ENCODE results near the gene ENC1.
"Not testable (repeated sequence)": the region's sequence is repeated elsewhere in the genome, so short reads cannot be mapped to it uniquely, and the experiment has no call there.

Gene ENC1, protein sequence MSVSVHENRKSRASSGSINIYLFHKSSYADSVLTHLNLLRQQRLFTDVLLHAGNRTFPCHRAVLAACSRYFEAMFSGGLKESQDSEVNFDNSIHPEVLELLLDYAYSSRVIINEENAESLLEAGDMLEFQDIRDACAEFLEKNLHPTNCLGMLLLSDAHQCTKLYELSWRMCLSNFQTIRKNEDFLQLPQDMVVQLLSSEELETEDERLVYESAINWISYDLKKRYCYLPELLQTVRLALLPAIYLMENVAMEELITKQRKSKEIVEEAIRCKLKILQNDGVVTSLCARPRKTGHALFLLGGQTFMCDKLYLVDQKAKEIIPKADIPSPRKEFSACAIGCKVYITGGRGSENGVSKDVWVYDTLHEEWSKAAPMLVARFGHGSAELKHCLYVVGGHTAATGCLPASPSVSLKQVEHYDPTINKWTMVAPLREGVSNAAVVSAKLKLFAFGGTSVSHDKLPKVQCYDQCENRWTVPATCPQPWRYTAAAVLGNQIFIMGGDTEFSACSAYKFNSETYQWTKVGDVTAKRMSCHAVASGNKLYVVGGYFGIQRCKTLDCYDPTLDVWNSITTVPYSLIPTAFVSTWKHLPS

DNA sequence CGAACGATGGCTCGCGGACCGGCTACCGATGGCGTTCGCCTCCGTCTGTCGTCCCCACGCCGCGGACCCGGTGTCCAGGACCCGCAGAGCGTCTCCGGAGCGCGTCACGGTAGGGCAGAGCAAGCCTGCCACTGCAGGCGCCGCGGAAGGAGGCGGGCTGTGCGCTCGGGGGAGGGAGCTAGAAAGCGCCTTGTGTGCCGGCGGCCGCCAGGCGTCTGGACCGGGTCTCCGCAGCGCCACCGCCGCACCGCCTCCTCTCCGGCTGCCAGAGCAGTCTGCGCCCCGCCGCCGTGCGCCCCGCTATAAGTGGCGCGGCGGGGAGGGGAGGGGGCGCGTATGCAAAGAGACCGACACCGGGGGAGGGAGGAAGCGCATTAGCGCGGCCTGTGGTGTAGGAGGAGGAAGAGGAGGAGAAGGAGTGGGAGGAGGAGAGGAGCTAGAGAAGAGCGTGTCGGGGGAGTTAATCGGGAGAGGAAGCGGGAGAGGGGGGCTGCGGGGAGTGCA is at the start of gene ENC1:
Gene ENC1, minus strand, starts transcription at position 279 of the 504 bp plus-strand sequence. CDS start 4,243 bp downstream, outside the sequence.
- peak; percentile 45 for DNase-seq (ENCODE audit: low read depth)

DNA sequence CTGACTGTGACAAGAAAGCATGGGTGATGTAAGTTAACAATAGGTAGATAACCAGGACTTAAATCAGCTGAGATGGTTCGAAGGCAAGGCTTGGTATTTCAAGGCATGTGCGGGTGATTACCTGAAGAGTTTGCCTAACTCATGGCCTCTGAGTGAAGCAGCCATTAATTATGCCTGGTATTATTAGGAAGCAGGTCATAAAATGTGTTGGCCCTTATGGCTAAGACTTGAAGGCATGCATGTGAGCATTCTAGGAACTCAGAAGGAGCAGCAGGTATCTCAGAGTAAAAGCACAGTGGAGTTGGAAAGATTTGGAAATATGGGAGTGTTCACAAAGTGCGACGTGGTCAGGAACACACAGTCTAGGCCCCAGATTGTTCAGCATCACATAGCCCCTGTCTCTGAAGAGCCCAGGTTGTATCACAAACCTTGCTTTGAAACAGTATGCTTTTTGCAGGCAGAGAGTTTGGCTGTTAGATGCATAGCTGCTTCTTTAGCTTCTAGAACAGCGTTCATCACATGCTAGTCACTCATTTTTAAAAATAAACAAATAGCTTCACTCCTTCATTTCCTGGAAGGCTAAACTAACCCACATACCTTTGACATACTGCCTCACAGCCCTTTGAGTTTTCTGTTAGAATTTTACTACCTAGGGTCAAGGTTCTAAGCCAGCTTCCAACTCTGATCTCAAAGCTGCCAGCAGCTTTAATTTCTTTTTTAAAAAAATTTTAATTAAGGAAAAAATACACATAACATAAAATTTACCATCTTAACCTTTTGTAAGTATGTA is 46.6 kb upstream of the ENC1 start:
- no peak for DNase-seq (ENCODE audit: low read depth)

DNA sequence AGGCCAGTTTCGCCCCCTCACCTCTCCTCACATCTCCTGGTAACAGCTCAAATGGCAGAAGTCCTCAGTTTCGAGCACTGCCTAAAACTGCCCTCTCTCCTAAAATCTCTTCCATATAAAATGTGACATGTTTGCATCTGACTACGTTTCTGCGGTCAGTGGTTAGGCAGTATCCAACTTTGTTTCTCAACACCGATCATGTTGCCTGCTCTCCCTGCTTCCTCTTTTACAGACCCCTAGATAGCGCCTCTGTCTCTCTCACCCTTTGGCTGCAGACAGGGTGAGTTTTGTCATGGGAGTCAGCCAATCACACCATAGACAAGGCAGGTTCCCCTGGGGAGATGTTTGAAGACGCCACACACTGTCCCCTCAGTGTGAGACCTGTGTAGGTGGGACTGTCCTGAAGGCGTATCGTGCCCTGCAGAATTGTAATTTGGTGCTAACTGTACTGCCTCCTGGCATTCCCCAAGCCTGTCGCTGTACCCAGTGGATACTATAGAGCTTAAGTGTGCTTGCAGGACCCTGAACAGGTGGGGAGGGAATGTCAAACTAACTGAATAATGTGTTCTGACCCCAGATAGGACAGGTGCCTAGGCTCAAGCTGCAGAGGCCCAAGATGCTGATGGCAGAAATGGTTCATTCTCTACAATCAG is 45.6 kb upstream of the ENC1 start:
- no peak for DNase-seq (ENCODE audit: low read depth)

DNA sequence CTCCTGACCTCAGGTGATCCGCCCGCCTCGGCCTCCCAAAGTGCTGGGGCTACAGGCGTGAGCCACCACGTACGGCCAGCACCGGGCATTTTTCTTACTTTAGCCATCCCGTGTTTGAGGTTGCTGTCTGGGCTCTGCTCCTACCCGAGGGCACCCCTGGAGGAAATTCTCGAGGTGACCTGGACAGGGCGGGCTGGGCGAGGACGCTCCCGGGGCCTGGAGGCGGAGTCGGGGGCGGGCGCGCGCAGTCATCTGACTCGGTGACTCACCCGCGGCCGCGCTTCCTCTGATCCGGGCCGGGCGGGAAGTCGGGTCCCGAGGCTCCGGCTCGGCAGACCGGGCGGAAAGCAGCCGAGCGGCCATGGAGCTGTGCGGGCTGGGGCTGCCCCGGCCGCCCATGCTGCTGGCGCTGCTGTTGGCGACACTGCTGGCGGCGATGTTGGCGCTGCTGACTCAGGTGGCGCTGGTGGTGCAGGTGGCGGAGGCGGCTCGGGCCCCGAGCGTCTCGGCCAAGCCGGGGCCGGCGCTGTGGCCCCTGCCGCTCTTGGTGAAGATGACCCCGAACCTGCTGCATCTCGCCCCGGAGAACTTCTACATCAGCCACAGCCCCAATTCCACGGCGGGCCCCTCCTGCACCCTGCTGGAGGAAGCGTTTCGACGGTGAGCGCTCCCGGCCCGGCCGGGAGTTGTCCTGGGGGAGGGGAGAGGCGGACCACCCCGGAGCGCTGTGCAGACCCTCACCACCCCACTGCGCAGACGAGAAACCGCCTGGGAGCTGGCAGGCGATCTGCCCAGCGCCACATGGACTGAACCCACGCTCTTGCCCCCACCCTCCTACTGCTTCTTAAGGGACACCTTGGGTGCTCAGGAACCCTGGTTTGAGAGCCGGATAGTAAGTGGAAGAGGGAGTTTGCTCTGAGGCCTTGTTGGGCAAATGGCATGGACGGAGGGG is 44.6 kb upstream of the ENC1 start, which contains the start of gene HEXB:
Gene HEXB, plus strand, starts transcription at position 334 of the 952 bp plus-strand sequence. Its CDS starts 28 bp downstream, at position 362.
- DNase-seq (ENCODE audit: low read depth), result peak; percentile 76

DNA sequence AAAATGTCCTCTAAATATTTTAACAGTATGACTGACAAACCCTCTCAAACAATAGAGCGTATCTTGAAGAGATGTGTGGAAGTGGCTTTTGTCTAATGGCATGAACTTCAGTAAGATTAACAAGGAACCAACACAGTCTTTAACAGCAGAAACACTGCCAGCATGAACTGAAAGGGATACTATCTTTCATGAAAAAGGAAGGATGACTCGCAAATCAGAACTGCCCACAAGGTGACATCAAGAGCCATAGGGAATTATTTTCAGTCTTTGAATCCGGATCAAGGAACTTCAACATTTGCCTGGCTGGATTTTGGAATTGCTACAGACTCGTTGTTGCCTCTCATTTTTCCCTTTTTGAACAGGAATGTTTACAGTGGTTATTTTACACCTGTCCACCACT is 39.4 kb upstream of the ENC1 start:
- no peak for DNase-seq (ENCODE audit: low read depth)

DNA sequence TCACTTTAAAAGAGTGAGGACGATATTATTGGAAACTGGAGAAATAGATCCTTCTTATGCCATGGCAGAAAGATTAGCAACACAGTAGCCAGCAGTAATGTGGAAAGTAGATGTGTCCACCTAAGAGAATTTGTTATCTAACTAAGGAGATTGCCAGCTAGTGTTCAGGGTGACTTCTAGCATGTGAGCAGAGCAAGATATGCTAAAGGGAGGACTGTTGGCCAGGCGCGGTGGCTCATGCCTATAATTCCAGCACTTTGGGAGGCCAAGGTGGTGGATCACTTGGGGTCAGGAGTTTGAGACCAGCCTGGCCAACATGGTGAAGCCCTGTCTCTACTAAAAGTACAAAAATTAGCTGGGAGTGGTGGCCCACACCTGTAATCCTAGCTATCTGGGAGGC is 38.8 kb upstream of the ENC1 start:
- not testable (repeated sequence) for DNase-seq (ENCODE audit: low read depth)

DNA sequence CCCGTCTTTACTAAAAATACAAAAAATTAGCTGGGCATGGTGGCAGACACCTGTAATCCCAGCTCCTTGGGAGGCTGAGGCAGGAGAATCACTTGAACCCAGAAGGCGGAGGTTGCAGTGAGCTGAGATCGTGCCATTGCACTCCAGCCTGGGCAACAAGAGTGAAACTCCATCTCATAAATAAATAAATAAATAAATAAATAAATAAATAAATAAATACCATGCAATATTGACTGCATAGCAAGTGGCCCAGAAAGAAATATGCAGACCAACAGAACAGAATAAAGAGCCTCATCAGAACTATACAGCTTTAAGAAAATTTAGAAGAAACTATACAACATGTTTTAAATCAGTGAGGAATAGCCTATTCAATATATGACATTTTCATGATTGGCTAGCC is 37.6 kb upstream of the ENC1 start:
- not testable (repeated sequence) for DNase-seq (ENCODE audit: low read depth)

DNA sequence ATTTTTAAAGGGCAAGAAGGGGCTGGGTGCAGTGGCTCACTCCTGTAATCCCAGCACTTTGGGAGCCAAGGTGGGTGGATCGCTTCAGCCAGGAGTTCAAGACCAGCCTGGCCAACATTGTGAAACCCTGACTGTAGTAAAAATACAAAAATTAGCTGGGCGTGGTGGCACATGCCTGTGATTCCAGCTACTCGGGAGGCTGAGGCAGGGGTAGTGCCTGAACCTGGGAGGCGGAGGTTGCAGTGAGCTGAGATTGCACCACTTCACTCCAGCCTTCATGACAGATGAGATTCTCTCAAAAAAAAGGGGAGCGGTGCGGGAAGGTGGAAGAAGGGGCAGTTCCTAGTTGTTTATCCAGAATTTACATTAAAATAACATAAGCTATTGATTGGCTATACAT is 35.9 kb upstream of the ENC1 start:
- DNase-seq (ENCODE audit: low read depth), result not testable (repeated sequence)

DNA sequence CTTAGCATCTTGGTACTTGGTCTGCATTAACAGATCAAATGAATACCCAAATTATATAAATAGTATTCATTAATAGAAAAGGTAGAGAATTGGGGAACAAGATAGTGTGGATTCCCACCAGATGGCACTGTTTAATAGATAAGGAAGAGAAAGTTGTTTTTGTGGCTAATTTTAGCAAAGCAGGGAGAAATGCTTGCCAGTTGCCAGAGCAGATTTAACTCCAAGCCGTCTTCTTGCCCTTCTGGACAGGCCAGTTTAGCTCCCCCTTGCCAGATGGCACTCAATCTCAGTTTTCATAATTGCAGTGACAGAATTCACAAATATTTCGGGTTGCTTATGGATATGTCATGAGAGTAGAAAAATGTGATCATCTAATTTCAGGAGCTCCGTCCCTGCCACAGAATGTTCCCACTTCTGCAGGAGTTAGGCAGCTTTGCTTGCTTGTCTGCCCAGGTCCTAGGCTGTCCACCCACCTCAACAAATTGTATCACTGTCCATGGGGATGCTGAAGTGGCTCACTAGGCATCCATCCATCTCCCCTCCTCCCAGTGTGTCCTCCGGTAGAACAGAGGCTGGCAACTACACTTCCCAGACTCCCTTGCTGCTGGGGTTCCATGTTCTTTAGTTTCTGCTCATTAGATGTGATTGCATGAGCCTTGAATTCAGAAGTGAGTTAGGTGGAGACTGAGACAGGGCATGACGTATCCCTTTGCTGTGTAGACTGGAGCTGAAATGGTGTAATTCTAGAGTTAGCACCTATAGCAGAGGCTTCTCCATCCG is 32.7 kb upstream of the ENC1 start:
- no peak for DNase-seq (ENCODE audit: low read depth)

DNA sequence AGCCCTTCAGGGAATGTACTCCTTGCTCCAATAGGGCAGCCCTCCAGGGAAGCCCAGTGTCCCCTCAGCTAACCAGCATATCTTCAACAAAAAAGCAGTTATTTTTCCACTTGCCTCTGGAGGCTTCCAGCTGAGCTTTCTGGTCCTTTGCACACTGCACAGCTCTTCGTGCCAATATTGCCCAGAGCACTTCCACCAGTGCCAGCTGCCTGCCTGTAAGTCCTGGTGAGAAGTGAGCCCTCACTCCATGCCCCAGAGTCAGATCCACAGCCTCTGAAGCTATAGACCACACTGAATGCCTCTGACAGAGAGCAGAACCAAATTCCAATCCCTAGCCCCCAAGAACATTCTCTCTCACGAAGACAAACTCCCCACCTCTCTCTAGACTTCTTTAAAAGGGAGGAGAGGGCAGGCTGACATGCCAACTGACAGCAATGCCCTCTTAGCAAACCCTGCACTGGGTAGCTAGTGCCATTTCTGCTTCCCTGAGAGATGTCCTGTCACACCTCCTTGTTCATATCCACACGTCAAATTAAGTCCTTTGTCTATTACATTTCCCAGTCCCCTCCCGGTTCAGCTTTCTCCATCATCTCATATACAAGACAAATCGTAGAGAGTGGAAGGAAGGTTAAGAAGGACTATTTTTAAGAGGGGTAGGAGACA is 31.8 kb upstream of the ENC1 start:
- no peak for DNase-seq (ENCODE audit: low read depth)

DNA sequence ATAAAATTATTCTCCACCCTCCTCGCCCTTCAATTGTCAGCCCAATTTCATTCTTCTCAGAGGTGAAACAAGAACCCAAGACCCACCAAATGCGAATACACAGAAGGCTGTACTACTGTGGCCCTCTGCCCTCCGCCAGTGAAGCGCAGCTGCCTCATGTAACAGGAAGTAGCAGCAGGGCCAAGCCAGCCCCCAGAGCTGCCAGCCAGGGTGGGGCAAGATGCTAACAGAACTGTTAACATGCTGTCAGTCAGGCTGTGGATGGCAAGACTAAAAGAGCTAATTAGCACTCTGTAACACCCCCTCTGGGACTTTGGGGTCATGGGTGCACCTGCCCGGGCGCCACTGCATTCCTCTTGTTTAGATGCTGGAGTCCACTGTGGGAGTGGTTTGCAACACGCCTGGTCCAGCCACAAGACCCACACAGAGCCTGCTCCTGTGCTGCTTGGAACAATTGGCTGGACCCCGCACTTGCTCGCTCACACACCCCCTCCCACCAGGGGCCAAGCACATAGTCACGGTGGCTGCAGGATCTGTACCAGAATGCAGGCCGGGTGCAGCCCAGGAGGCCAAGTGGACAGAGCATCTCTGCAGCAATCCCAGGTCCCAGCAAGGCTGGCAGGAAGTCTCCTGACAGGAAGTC is 30.0 kb upstream of the ENC1 start:
- DNase-seq (ENCODE audit: low read depth), result no peak

DNA sequence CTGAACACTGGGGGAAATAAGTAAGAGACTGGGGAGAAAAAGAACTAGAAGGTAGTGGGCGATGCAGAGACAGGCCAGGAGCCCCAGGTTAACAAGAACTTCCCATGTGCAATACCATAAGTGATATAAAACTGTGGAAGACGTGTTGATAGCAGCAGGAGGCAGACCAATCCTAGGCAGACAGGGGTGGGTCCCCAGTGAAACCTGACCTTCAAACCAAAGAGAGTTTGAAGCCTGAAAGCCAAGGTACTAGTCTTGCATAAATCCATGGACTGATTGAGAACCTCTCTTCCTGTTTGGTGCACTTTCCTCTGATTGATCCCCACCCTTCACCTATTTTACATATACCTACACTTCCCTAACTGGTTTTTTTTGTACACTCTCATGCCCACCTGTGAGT is 29.3 kb upstream of the ENC1 start:
- DNase-seq (ENCODE audit: low read depth), result no peak

DNA sequence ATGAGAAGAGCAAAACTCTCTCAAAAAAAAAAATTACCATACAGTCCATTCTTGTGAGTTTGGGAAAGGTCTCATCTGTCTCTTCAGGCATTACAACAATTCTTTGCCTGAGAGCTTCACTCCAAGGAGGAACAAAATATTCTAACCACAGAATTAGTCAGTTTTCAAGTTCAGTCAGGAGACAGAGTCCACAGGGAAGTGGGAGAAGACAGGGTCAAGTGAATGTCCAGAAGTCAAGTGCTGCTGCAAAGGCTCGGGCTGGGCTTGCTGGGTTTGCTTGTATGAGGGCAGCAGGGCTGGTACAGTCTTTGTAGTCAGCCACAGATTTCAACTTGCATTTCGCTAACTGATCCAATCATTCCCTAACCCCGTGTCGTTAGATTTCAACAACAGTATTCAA is 26.9 kb upstream of the ENC1 start:
- DNase-seq (ENCODE audit: low read depth), result no peak

DNA sequence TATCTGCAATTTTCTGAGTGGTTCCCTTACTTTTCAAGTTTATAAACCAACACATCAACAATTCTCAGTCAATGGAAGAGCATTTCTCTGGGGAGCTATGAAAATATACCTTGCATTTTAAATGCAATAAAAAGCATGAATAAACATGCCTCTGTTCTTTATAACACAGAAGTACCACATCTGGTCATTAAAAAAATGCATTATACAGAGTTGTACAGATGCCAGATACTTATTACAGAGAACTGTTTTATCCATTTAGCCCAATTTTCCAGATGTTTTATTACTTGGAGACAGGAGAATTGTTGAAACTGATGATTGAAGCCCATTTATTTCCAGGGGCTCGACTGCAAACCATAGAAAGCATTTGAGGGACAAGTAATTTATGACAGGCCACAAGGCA is 25.3 kb upstream of the ENC1 start:
- DNase-seq (ENCODE audit: low read depth), result no peak

DNA sequence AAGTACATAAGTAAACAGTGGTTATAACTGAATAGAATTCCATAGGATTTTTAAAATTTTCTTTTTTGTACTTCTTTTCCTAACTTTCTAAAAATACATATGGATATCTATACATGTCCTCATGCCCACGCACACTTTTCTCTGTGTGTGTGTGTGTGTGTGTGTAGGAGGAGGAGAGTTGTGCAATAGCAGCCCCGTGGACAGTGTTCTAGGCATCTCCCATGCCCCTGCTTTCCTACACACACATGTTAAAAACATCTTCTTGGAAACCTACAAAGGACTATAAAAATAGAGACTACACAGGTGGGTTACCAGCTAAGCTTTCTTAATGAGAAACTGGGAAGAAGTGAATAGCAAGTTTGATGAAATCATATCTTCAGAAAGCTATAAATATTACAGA is 24.7 kb upstream of the ENC1 start:
- DNase-seq (ENCODE audit: low read depth), result no peak

DNA sequence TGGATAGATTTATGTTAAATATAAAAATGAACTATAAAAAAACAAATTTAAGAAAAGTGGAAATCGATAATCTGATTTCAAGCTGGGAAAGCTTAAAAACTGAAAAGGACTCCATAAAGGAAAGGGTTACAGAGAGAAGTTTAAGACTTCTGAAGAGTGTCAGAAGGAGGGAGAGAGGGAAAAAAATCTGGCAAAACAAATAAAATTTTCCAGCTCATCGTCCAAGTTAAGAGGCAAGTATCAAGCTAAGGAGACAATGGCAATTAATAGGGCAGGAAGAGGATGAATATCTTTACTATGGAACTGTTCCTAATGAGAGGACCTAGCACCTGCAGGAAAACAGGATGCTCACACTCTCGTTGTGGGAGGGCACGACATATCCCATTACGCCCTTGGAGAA is 24.0 kb upstream of the ENC1 start:
- DNase-seq (ENCODE audit: low read depth), result no peak

DNA sequence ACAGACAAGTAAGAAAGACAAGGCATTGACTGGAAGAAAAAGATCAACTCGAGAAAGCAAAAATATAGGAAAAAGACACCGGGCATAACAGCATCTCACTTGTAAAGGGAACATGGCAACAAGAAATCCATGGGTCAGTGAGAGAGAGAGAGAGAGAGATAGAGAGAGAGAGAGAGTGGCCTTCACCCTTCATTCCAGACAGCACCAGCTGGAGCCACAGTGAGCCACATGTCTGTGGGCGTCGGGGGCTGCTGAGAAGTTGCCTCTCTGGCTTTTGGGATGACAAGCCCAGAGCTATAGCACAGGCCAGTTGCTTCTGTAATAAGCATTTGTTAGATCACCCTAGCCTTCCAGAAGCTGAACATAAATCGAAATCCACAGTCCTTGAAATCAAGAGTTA is 20.3 kb upstream of the ENC1 start:
- no peak for DNase-seq (ENCODE audit: low read depth)

DNA sequence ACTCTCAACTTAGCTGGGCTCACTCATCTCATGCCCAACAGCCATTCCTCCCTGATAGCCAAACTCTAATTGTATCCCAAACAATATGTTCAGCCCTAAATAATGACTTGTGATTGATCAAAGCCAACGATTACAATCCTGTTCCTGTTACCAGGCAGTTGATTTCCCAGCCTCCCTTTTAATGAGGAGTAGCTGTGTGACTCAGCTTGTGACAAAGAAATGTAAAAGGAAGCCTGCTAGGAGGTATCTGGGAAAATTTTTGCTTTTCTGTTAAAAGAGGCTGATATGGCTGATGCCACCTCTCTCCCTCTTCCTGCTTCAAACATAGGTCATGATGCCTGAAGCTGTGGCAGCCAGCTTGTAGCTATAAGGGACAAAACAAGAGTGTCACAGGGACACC is 19.6 kb upstream of the ENC1 start:
- DNase-seq (ENCODE audit: low read depth), result no peak

DNA sequence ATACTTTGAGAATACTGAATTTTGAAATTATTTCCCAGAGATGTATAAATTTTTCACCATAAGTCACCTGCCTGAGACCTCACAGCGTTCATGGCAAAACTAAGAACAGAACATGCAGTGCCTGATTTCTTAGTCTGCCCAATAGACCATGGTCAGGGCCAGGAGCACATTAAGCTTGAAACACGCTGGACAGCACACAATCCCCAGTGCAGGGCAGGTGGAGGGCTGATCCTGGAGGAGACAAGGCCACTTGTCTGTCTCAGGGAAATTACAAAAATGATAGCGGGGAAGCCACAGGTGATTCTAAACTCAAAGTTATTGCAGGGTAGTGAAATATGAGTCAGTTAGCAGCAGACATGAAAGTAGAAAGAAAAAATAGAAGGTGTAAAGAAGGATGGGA is 18.6 kb upstream of the ENC1 start:
- no peak for DNase-seq (ENCODE audit: low read depth)

All from stimulated activated CD8-positive, alpha-beta memory T cell treated with anti-CD3 and anti-CD28 coated beads, Interleukin-15, amount 100 ng/mL, for 24 hours (primary cell).